Measurements from ENCODE around the gene PRRX2.

PRRX2 gene

DNA sequence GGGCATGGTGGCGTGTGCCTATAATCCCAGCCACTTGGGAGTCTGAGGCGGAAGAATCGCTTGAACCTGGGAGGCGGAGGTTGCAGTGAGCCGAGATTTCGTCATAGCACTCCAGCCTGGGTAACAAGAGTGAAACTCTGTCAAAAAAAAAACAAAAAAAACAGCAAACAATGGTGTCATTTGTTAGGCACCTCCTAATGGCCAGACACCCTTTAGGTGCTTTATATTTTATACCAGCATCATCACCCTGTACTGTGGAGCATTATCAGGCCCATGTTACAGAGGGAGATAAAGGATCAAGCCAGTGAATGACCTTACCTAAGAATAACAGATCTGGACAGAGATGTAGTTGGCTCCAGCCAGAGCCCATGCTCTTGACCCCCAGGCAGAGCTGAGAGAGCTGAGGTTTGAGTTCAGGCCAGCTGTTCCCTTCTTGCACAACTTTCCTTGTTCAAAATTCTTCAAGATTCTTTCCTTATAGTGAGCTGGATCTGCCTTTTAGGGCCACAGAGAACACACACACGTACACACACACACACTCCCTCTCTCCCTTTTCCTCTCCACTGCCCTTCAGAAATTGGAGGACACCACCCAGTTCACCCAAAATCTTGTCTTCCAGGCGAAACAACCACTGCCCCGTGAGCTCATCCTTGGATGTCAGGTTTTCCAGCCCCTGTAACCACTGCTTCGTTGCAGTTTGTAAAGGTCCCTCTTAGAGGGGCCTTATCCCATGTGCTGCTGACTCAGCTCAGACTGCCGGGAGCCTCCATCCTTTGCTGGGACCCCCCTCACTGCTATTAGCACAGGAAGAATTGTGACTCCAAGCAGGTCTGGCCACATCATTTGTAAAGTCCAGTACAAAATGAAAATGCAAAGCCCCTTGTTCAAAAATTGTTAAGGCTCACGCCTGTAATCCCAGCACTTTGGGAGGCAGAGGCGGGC is 97.8 kb downstream of the PRRX2 start:
- DNase-seq = no peak
- in situ Hi-C loops (cut with MboI; ENCODE audit: low pct_unique_long_range_greater_than_20kb, low sequenced_read_pairs) = no loop called here

- in situ Hi-C loops (cut with MboI; ENCODE audit: low pct_unique_long_range_greater_than_20kb, low sequenced_read_pairs) = no loop called here
- no peak for DNase-seq
Measured at GRCh38 chr9:129765764-129766317, 100.4 kb downstream of the PRRX2 start.

DNA sequence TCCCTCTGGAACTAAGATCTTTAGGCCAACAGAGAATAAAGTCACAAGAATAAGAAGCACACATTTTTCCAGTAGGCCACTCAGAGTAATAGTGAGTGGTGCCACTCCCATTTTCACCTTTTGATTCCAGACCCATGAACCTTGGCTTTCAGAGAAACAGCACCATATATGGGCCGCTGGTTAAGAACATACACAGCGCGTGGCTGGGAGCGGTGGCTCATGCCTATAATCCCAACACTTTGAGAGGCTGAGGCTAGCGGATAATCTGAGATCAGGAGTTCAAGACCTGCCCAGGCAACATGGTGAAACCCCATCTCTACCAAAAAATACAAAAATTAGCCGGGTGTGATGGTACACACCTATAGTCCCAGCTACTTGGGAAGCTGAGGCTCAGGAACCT is 103.0 kb downstream of the PRRX2 start:
- in situ Hi-C loops (cut with MboI; ENCODE audit: low pct_unique_long_range_greater_than_20kb, low sequenced_read_pairs) = no loop called here

DNA sequence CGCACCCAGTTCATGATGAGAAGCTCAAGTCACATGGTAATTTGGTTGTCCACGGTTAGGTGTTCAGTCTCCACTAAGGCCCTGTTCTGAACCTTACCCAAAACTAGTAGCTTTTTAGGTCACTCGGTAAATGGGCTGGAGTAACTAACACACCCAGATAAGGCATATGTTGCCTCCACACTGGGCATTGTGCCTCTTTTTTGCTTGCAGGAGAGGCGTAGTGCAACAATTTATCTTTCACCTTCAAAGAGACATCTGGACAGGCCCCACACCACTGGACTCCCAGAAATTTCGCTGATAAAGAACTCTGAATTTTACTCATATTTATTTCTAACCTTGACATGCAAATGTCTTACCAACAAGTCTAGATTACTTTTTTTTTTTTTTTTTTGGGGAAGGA is 104.2 kb downstream of the PRRX2 start:
- no peak for DNase-seq
- in situ Hi-C loops (cut with MboI; ENCODE audit: low pct_unique_long_range_greater_than_20kb, low sequenced_read_pairs) = no loop called here

More for the DNA sequence above, 103.0 kb downstream of the PRRX2 start:
- DNase-seq = no peak

DNA sequence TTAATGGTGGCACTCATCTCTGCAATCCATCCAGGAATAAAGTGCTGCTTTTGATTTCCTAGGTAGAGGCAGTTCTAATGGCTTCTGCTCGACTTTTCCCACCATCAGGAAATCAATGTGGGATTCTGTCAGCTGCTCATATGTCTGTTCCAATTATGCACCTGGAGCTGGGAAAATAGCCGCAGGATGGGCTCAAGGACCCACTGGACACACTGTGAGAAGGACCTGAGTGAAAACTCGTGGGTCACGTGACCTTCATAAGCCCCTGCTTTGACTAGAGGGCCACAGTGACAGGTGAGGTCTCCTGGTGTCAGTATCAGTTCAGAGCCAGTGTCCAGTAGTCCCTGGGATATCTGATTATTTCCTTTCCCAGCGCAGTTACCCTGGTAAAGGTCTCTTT is 105.3 kb downstream of the PRRX2 start:
- in situ Hi-C loops (cut with MboI; ENCODE audit: low pct_unique_long_range_greater_than_20kb, low sequenced_read_pairs) = no loop called here
- DNase-seq = no peak
